Esophagus muscularis mucosa (tissue), 4 donors: ENCODE measurements around the gene RANBP17. TPM values are rescaled to one million over a fixed set of nuclear protein-coding genes. Genes with fewer than 3 reads are reported as not detected.

Source experiments
- DNase-seq: peaks from one replicate; pipeline ENCODE4 v3.0.0-alpha.2; 2017; ENCODE audit errors: extremely low spot score
- H3K27ac ChIP-seq, 4 donors: fragments of 200-600 bp; sonication (generic); replicated peaks in 1 of 4; 1 replicate in 3 of 4; 2 replicates in 1 of 4; pipeline ENCODE4 v1.5.1; 2016 to 2019; ENCODE audit warnings: mild to moderate bottlenecking in 1 of 4
- H3K27me3 ChIP-seq, 4 donors: fragments of 200-600 bp; sonication (generic); one replicate each; pipeline versions ENCODE4 v1.5.1 to v1.6.0; 2016 to 2019
- H3K36me3 ChIP-seq, 4 donors: fragments of 200-600 bp; sonication (generic); one replicate each; pipeline ENCODE4 v1.5.1; 2016 to 2019
- H3K4me1 ChIP-seq, 4 donors: fragments of 200-600 bp; sonication (generic); one replicate each; pipeline ENCODE4 v1.5.1; 2016 to 2019
- H3K4me3 ChIP-seq, 4 donors: fragments of 200-600 bp; sonication (generic); 1 replicate in 2 of 4; 2 replicates in 2 of 4; pipeline ENCODE4 v1.5.1; 2016 to 2019; ENCODE audit warnings: mild to moderate bottlenecking in 4 of 4, moderate library complexity in 1 of 4
- H3K9me3 ChIP-seq, 4 donors: fragments of 200-600 bp; sonication (generic); 1 replicate in 3 of 4; 2 replicates in 1 of 4; pipeline ENCODE4 v1.5.1; 2016 to 2019
- EP300 ChIP-seq: sonication (generic); formaldehyde crosslinking; IDR thresholded peaks from one replicate; pipeline ENCODE4 v1.6.1; 2017; ENCODE audit warnings: antibody characterized with exemption
- POLR2A ChIP-seq: fragments of 450-650 bp; IDR thresholded peaks from one replicate; pipeline ENCODE4 v1.6.1; 2017; ENCODE audit warnings: antibody characterized with exemption, moderate library complexity, mild to moderate bottlenecking, low read depth
- POLR2AphosphoS5 ChIP-seq, 2 donors: sonication (generic); formaldehyde crosslinking; IDR thresholded peaks; one replicate each; pipeline ENCODE4 v1.6.1; 2017; ENCODE audit warnings: antibody characterized with exemption in 2 of 2
- WGBS: methylation state at CpG from one replicate; pipeline ENCODE4 v1.1.5; 2018; 5-methylcytosine and 5-hydroxymethylcytosine counted together
- intact Hi-C: fragments of 100-400 bp; cut with DNase I; formaldehyde crosslinking; loops from one replicate; pipeline ENCODE4 v1.15.1; 2023
- total RNA-seq, 4 donors: library from RNA; depleted of rRNA; stranded (reverse); fragments of >200 nt; gene quantifications; one replicate each; pipeline versions ENCODE4 v1.1.0 to v1.2.1, GENCODE V29; 2016
- TF ChIP-seq, protein P1 (sequence below), 3 experiments: fragments of 200-600 bp in 2 of 3; fragments of 450-650 bp in 1 of 3; sonication (generic) in 2 of 3; IDR thresholded peaks; one replicate each; pipeline ENCODE4 v1.5.1; 2017 to 2019; ENCODE audit warnings: antibody characterized with exemption in 3 of 3, mild to moderate bottlenecking in 2 of 3, moderate library complexity in 1 of 3

The RANBP17 gene
- total RNA-seq, 4 donors from 2014 or later = 16.4 to 28.2 (median 17.7) TPM

- TF ChIP-seq, protein P1, sequence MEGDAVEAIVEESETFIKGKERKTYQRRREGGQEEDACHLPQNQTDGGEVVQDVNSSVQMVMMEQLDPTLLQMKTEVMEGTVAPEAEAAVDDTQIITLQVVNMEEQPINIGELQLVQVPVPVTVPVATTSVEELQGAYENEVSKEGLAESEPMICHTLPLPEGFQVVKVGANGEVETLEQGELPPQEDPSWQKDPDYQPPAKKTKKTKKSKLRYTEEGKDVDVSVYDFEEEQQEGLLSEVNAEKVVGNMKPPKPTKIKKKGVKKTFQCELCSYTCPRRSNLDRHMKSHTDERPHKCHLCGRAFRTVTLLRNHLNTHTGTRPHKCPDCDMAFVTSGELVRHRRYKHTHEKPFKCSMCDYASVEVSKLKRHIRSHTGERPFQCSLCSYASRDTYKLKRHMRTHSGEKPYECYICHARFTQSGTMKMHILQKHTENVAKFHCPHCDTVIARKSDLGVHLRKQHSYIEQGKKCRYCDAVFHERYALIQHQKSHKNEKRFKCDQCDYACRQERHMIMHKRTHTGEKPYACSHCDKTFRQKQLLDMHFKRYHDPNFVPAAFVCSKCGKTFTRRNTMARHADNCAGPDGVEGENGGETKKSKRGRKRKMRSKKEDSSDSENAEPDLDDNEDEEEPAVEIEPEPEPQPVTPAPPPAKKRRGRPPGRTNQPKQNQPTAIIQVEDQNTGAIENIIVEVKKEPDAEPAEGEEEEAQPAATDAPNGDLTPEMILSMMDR (IDR thresholded peaks at IDR 0.05) = no peak
- TF ChIP-seq POLR2A (no peak), POLR2AphosphoS5 (IDR thresholded peaks at IDR 0.05) (no peak), EP300 (no peak)
- no peak for DNase-seq
- no peak overlapping the region for H3K4me3 ChIP-seq
- no peaks in the 10 kb centered on the region for H3K36me3 ChIP-seq
- H3K27me3 ChIP-seq = no peaks in the 10 kb centered on the region
- intact Hi-C loops = no loop called here
- 95% methylated on average over 1 of the region's 1 CpG for WGBS
- H3K4me1 ChIP-seq = no peaks in the 10 kb centered on the region
- no peak overlapping the region for H3K27ac ChIP-seq
- H3K9me3 ChIP-seq = peaks cover 0 to 5% (median 0%) of the 10 kb centered on the region in 4 donors
Observed at GRCh38 chr5:171050916-171051315, 189.1 kb downstream of the RANBP17 start.

- Histone ChIP-seq H3K4me1 (no peaks in the 10 kb centered on the region), H3K27me3 (no peaks in the 10 kb centered on the region), H3K9me3 (no peaks in the 10 kb centered on the region), H3K4me3 (no peak overlapping the region), H3K36me3 (no peaks in the 10 kb centered on the region), H3K27ac (no peak overlapping the region)
- WGBS = 98% methylated on average over 3 of the region's 3 CpGs
- no peak for TF ChIP-seq POLR2A
- DNase-seq = no peak
- intact Hi-C loops = no loop called here
Observed at GRCh38 chr5:171055875-171056454, 194.1 kb downstream of the RANBP17 start.

DNA sequence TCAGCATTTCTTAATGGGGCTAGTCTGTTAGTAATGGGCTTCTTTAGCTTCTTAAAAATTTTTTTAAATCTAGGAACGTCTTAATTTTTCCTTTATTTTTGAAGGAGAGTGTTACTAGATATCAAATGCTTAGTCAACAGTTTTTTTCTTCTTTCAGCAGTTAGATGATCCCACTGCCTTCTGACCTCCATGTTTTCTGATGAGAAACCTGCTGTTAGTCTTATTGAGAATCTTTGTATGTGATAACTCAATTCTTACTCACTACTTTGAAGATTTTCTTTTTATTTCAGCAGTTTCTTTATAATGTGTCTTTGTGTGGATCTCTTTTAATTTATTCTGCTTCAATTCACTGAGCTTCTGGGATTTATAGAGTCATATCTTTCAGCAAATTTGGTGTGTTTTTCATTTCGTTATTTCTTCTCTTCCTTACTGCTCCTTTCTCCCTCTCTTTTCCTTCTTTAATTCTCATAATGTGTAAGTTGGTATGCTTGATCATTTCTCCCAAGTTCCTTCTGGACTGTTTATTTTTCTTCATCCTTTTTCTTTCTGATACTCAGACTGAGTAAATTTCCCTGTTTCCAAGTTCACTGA, 205.8 kb downstream of the RANBP17 start:
- 94% methylated on average over 2 of the region's 2 CpGs for WGBS
- H3K4me3 ChIP-seq = no peak overlapping the region
- no peak overlapping the region for H3K27ac ChIP-seq
- H3K9me3 ChIP-seq = peaks cover 0 to 33% (median 16%) of the 10 kb centered on the region in 4 donors
- H3K4me1 ChIP-seq = no peaks in the 10 kb centered on the region
- TF ChIP-seq EP300 (no peak), POLR2A (no peak), POLR2AphosphoS5 (IDR thresholded peaks at IDR 0.05) (no peak)
- TF ChIP-seq, protein P1 (IDR thresholded peaks at IDR 0.05) = no peak
- DNase-seq = no peak
- intact Hi-C loops = no loop called here
- H3K27me3 ChIP-seq = no peaks in the 10 kb centered on the region
- H3K36me3 ChIP-seq = no peaks in the 10 kb centered on the region

DNA sequence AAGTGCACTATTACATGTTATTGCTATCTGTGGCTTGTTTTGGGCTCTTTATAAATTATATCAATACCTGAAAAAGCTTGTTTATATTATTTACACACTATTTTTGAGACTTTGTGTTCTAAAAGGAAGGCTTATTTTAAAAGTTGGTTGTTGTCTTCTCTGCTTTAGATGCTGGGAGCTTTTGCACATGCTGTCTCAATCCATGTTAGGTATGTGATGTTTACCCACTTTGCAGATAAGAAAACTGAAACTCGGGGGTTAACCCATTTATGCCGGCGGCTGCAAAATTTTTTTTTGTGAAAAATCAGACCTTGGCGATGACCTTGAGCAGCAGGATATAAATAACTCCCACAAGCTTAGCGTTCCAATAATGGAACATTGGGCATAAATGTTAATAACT, 212.9 kb downstream of the RANBP17 start:
- intact Hi-C loops = no loop called here
- WGBS = 86% methylated on average over 5 of the region's 5 CpGs
- Histone ChIP-seq H3K9me3 (no peaks in the 10 kb centered on the region), H3K4me3 (no peak overlapping the region), H3K36me3 (no peaks in the 10 kb centered on the region), H3K27ac (no peak overlapping the region), H3K4me1 (no peaks in the 10 kb centered on the region), H3K27me3 (no peaks in the 10 kb centered on the region)
- no peak for DNase-seq
- TF ChIP-seq, protein P1 (IDR thresholded peaks at IDR 0.05) = no peak
- TF ChIP-seq EP300 (no peak), POLR2AphosphoS5 (IDR thresholded peaks at IDR 0.05) (no peak), POLR2A (no peak)

DNA sequence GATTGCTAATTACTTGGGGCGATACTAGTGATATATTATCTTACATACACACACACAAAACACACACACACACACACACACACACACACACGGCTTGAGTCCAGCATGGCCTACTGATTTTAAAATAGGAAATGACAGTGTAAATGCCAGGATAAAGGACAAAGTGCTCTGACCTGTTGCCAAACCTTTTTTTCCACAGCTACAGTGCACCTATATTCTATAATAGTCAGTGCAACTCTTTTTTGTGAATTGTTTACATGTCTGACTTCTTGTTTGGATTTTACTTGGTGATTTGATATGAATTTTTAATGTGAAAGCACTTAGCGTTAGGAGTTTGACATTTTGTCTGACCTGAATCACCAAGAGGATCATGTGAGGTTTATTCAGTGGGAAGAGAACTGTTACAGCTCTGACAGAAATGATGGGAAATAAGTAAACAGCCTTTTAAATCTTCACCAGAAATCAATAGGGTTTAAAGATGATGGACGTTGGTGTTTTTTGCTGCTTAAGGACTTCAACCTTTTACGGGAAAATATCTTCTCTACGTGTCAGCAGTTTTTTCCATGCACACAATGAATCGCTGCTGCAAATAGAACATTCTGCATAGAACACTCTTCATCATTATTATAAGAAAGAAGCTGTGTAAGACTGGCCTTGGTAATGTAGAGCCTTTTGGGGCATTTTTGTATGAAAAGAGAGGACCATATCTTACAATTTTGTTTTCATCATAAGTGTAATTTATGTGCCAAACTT, 218.5 kb downstream of the RANBP17 start:
- Histone ChIP-seq H3K4me1 (peaks cover 0 to 6% (median 0%) of the 10 kb centered on the region in 4 donors), H3K4me3 (no peak overlapping the region), H3K27ac (no peak overlapping the region), H3K9me3 (no peaks in the 10 kb centered on the region), H3K27me3 (no peaks in the 10 kb centered on the region), H3K36me3 (no peaks in the 10 kb centered on the region)
- intact Hi-C loops = no loop called here
- no peak for DNase-seq
- TF ChIP-seq EP300 (no peak), POLR2A (no peak), POLR2AphosphoS5 (IDR thresholded peaks at IDR 0.05) (no peak)
- TF ChIP-seq, protein P1 (IDR thresholded peaks at IDR 0.05) = no peak
- 60% methylated on average over 7 of the region's 7 CpGs for WGBS
